C4-2B (cell line): ENCODE data around the gene PNCK.

Source experiments
- CTCF ChIP-seq: fragments of 450-650 bp; conservative IDR thresholded peaks from 2 replicates; pipeline ENCODE4 v1.5.1; 2017; ENCODE audit warnings: mild to moderate bottlenecking
- ZFX ChIP-seq: fragments of 450-650 bp; IDR thresholded peaks from 2 replicates; pipeline ENCODE4 v1.6.1; 2017

GRCh38 chrX:153672531-153673427 lies 834 bp downstream of the PNCK start:
- no peak for TF ChIP-seq CTCF
- TF ChIP-seq ZFX: no peak
